HepG2 (cell line): ENCODE data around the gene SBK1. TPM values are rescaled to one million over a fixed set of nuclear protein-coding genes. Genes with fewer than 3 reads are reported as not detected.
A peak's percentile ranks its signal among the peaks of the same experiment; 100 is the strongest.

Experiments used
- CREB3 ChIP-seq: sonication (generic); formaldehyde crosslinking; IDR thresholded peaks from 2 replicates; pipeline ENCODE4 v1.5.0; 2020; ENCODE audit warnings: missing genetic modification reagents
- DNMT1 ChIP-seq: sonication (generic); formaldehyde crosslinking; IDR thresholded peaks from 2 replicates; pipeline ENCODE4 v1.5.1; 2020; ENCODE audit warnings: mild to moderate bottlenecking, missing genetic modification reagents
- KAT2B ChIP-seq: fragments of 150-350 bp; IDR thresholded peaks from 2 replicates; pipeline ENCODE4 v1.6.1; 2014; ENCODE audit warnings: low read depth, low read length, borderline replicate concordance
- NR2F1 ChIP-seq, 2 experiments: fragments of 450-650 bp in 1 of 2; formaldehyde crosslinking in 1 of 2; IDR thresholded peaks; 2 replicates each; pipeline versions ENCODE4 v1.5.0 to v1.6.1; 2016 to 2020; ENCODE audit warnings: mild to moderate bottlenecking in 1 of 2, missing compliant biosample characterization in 1 of 2, missing genetic modification reagents in 1 of 2, moderate library complexity in 1 of 2
- PRDM10 ChIP-seq: sonication (generic); formaldehyde crosslinking; IDR thresholded peaks from 2 replicates; pipeline ENCODE4 v1.4.0; 2020; ENCODE audit warnings: low read depth, missing genetic modification reagents
- SAP130 ChIP-seq: IDR thresholded peaks from 2 replicates; pipeline ENCODE4 v1.6.1; 2016; ENCODE audit warnings: low read depth
- SKIL ChIP-seq: sonication (generic); formaldehyde crosslinking; IDR thresholded peaks from 2 replicates; pipeline ENCODE4 v1.8.0; 2022; ENCODE audit warnings: missing genetic modification reagents, mild to moderate bottlenecking, moderate library complexity, borderline replicate concordance
- TBX3 ChIP-seq: fragments of 450-650 bp; IDR thresholded peaks from 2 replicates; pipeline ENCODE4 v1.6.1; 2017; ENCODE audit warnings: antibody characterized with exemption, mild to moderate bottlenecking, inconsistent platforms, borderline replicate concordance
- TCF7L2 ChIP-seq: IDR thresholded peaks from 2 replicates; pipeline ENCODE4 v1.6.1; 2011; ENCODE audit warnings: mild to moderate bottlenecking, low read depth, low read length, moderate library complexity
- THYN1 ChIP-seq: sonication (generic); formaldehyde crosslinking; IDR thresholded peaks from 2 replicates; pipeline ENCODE4 v1.8.1; 2023; ENCODE audit warnings: low read depth, mild to moderate bottlenecking, moderate library complexity, missing genetic modification reagents, borderline replicate concordance
- U2AF2 ChIP-seq: fragments of 200-400 bp; formaldehyde crosslinking; IDR thresholded peaks from 2 replicates; pipeline ENCODE4 v1.6.1; 2017; ENCODE audit warnings: low read depth, mild to moderate bottlenecking, low read length
- YEATS4 ChIP-seq: sonication (generic); formaldehyde crosslinking; IDR thresholded peaks from 2 replicates; pipeline ENCODE4 v1.4.0; 2020; ENCODE audit warnings: missing genetic modification reagents, borderline replicate concordance
- ZNF205 ChIP-seq: IDR thresholded peaks from 2 replicates; pipeline ENCODE4 v1.6.1; 2018; ENCODE audit warnings: missing biosample characterization, missing genetic modification reagents
- ZNF232 ChIP-seq: sonication (generic); formaldehyde crosslinking; IDR thresholded peaks from 2 replicates; pipeline ENCODE4 v1.4.0; 2020; ENCODE audit warnings: missing genetic modification reagents, borderline replicate concordance
- ZNF580 ChIP-seq: IDR thresholded peaks from 2 replicates; pipeline ENCODE4 v1.6.1; 2016; ENCODE audit warnings: low read depth, borderline replicate concordance
- ZNF792 ChIP-seq: IDR thresholded peaks from 2 replicates; pipeline ENCODE4 v1.6.1; 2016
- polyA plus RNA-seq, 8 experiments: library from polyadenylated mRNA; depleted of rRNA in 3 of 8; stranded (reverse) in 7 of 8; unstranded in 1 of 8; fragments of >200 nt; fragmentation: Illumina TruSeq in 4 of 8; extraction: Trizol in 4 of 8; gene quantifications; 2 replicates each; pipeline versions ENCODE4 v1.2.1 to v1.2.3, GENCODE V29; 2011 to 2016; ENCODE audit warnings: low read depth in 4 of 8, missing spikeins in 1 of 8, mixed read lengths in 1 of 8; ENCODE audit not compliant: insufficient read depth in 1 of 8
- total RNA-seq, 5 experiments: library from RNA; depleted of rRNA; stranded (reverse); fragments of >200 nt; fragmentation: Illumina TruSeq; extraction: Trizol; gene quantifications; 2 replicates each; pipeline ENCODE4 v1.2.3, GENCODE V29; 2016; ENCODE audit warnings: low read depth in 1 of 5
- TF ChIP-seq, protein P1 (sequence below): IDR thresholded peaks from 2 replicates; pipeline ENCODE4 v1.6.1; 2012; ENCODE audit warnings: low read length, improper control_type of control experiment
- TF ChIP-seq, protein P2 (sequence below): sonication (generic); formaldehyde crosslinking; IDR thresholded peaks from 2 replicates; pipeline ENCODE4 v1.4.0; 2020; ENCODE audit warnings: mild to moderate bottlenecking, low read depth, missing genetic modification reagents

The SBK1 gene
- total and polyA plus RNA-seq, 2 of the 13 experiments (the other 11 are each of a cell fraction or from before 2014, with no cell fraction given) = 0.15 to 0.17 TPM

DNA sequence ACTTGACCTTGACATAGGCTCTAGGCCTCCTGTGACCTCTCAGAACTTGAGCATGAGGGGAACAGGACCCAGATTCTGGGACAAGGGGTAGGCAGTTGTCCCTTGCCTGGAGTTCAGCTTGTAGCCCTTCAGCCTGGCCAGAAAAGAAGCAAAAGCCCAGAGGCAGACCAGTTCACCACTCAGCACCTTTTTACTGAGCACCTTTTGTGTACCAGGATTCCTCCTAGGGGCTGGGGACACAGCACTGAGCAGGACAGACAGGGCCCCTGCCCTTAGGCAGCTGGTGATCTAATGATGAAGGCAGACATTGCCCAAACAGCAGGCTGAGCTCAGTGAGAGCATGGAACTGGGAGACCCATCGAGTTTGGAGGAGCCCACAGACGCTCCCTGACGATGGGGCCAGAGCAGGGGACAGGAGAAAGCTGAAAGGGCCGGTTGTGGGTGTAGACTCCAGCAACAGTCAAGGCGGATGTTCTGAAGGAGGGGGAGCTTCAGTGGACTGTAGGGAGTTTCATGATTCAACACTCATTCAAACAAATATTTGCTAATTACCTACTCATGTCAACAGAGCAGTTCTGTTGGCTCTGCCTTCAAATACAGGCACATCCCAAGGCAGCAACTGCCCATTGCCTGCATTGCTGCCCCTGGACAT is 32.0 kb downstream of the SBK1 start (continued):
- TF ChIP-seq, protein P1, sequence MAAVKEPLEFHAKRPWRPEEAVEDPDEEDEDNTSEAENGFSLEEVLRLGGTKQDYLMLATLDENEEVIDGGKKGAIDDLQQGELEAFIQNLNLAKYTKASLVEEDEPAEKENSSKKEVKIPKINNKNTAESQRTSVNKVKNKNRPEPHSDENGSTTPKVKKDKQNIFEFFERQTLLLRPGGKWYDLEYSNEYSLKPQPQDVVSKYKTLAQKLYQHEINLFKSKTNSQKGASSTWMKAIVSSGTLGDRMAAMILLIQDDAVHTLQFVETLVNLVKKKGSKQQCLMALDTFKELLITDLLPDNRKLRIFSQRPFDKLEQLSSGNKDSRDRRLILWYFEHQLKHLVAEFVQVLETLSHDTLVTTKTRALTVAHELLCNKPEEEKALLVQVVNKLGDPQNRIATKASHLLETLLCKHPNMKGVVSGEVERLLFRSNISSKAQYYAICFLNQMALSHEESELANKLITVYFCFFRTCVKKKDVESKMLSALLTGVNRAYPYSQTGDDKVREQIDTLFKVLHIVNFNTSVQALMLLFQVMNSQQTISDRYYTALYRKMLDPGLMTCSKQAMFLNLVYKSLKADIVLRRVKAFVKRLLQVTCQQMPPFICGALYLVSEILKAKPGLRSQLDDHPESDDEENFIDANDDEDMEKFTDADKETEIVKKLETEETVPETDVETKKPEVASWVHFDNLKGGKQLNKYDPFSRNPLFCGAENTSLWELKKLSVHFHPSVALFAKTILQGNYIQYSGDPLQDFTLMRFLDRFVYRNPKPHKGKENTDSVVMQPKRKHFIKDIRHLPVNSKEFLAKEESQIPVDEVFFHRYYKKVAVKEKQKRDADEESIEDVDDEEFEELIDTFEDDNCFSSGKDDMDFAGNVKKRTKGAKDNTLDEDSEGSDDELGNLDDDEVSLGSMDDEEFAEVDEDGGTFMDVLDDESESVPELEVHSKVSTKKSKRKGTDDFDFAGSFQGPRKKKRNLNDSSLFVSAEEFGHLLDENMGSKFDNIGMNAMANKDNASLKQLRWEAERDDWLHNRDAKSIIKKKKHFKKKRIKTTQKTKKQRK = no peak
- TF ChIP-seq PRDM10 (CRISPR knock-in tag) (no peak), U2AF2 (no peak), SAP130 (CRISPR knock-in tag) (peak; percentile 72), ZNF205 (CRISPR knock-in tag) (no peak), ZNF792 (CRISPR knock-in tag) (0 out of 2 replicates have a peak, but pooled peaks have one; percentile 27), CREB3 (CRISPR knock-in tag) (no peak), DNMT1 (CRISPR knock-in tag) (no peak), TCF7L2 (no peak), KAT2B (no peak), ZNF580 (CRISPR knock-in tag) (0 out of 2 replicates have a peak, but pooled peaks have one; percentile 42), ZNF232 (no peak), TBX3 (peak; percentile 53; the same call in 1 of the 2 replicates), SKIL (CRISPR knock-in tag) (no peak), THYN1 (no peak), NR2F1 (CRISPR knock-in tag; IDR thresholded peaks at IDR 0.05) (no peak), YEATS4 (CRISPR knock-in tag) (no peak)
- TF ChIP-seq, protein P2, sequence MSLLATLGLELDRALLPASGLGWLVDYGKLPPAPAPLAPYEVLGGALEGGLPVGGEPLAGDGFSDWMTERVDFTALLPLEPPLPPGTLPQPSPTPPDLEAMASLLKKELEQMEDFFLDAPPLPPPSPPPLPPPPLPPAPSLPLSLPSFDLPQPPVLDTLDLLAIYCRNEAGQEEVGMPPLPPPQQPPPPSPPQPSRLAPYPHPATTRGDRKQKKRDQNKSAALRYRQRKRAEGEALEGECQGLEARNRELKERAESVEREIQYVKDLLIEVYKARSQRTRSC (CRISPR knock-in tag) = no peak
